Mammary epithelial cell (primary cell): ENCODE measurements around the gene CCDC93.

Experiments
- CTCF ChIP-seq, 2 donors: IDR thresholded peaks in 1 of 2; conservative IDR thresholded peaks in 1 of 2; 2 replicates each; pipeline ENCODE4 v1.5.1; 2011 to 2012; ENCODE audit warnings: inconsistent platforms in 2 of 2, low read length in 2 of 2, mild to moderate bottlenecking in 2 of 2, control low read depth in 1 of 2, low read depth in 1 of 2; ENCODE audit not compliant: insufficient read depth in 1 of 2; ENCODE audit errors: extremely low read depth in 1 of 2
- EZH2 ChIP-seq: IDR thresholded peaks from 2 replicates; pipeline ENCODE4 v1.6.1; 2012; ENCODE audit warnings: low read length, inconsistent platforms, borderline replicate concordance

GRCh38 chr2:118059919-118060478, 46.1 kb upstream of the CCDC93 start:
- TF ChIP-seq CTCF (conservative IDR thresholded peaks at IDR 0.05 in 1 of 2, IDR thresholded peaks at IDR 0.05 in 1 of 2; ENCODE audit: extremely low read depth in 1 of 2, insufficient read depth in 1 of 2, low read depth in 1 of 2, low read length in 2 of 2) (no peak), EZH2 (no peak)
